ENCODE results near the gene METTL26.

DNA sequence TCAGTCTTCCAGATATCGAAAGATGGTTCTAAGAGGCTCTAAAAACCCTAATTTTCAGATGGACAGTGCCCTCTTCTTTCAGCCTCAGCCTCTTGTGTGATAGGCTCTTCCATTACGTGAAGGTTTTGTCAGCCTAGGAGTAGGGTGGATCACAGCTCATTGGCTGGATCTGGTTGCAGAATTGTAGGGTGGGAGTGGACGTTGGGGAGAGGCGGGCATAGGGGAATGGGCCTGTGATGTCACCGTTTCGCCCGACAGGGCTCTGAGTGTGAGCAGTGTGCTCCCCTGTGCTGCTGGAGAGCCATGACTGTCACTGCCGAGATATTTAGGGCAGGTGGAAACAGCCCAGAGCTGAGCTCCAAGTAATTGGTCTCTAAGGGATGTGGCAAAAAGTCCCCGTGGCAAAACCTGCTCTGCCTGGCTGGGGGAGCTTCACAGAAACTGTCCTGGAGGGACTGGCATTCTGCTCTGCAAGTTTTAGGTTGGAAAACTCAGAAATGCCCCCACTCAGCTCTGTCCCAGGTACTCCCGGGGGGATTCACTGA, 11.5 kb downstream of the METTL26 start:
- no peak for TF ChIP-seq EZH2phosphoT487 (IDR thresholded peaks at IDR 0.05; ENCODE audit: low read depth)
- TF ChIP-seq, protein P1, sequence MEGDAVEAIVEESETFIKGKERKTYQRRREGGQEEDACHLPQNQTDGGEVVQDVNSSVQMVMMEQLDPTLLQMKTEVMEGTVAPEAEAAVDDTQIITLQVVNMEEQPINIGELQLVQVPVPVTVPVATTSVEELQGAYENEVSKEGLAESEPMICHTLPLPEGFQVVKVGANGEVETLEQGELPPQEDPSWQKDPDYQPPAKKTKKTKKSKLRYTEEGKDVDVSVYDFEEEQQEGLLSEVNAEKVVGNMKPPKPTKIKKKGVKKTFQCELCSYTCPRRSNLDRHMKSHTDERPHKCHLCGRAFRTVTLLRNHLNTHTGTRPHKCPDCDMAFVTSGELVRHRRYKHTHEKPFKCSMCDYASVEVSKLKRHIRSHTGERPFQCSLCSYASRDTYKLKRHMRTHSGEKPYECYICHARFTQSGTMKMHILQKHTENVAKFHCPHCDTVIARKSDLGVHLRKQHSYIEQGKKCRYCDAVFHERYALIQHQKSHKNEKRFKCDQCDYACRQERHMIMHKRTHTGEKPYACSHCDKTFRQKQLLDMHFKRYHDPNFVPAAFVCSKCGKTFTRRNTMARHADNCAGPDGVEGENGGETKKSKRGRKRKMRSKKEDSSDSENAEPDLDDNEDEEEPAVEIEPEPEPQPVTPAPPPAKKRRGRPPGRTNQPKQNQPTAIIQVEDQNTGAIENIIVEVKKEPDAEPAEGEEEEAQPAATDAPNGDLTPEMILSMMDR (IDR thresholded peaks at IDR 0.05; ENCODE audit: low read depth, low read length), result no peak
